GM23338 (cell line): ENCODE results near the gene MRS2.
"Not testable (repeated sequence)": the region's sequence is repeated elsewhere in the genome, so short reads cannot be mapped to it uniquely, and the experiment has no call there.

ENCODE experiments used
- CREB1 ChIP-seq: fragments of 250-450 bp; sonication (Bioruptor Pico); IDR thresholded peaks from 2 replicates; pipeline ENCODE4 v1.5.0; 2020; ENCODE audit warnings: low read depth, mild to moderate bottlenecking, moderate library complexity
- ETS1 ChIP-seq: IDR thresholded peaks from 2 replicates; pipeline ENCODE4 v1.6.1; 2016; ENCODE audit warnings: antibody characterized with exemption
- EZH2 ChIP-seq: fragments of 200-600 bp; sonication (generic); IDR thresholded peaks from one replicate; pipeline ENCODE4 v1.8.0; 2017; ENCODE audit warnings: antibody characterized with exemption, mild to moderate bottlenecking, low read depth; ENCODE audit not compliant: unreplicated experiment
- EZH2phosphoT487 ChIP-seq: fragments of 200-600 bp; sonication (generic); IDR thresholded peaks from one replicate; pipeline ENCODE4 v1.8.1; 2018; ENCODE audit warnings: antibody characterized with exemption; ENCODE audit not compliant: unreplicated experiment
- JUNB ChIP-seq: IDR thresholded peaks from one replicate; pipeline ENCODE4 v1.6.1; 2016; ENCODE audit warnings: antibody characterized with exemption; ENCODE audit not compliant: unreplicated experiment
- POLR2AphosphoS5 ChIP-seq: IDR thresholded peaks from 2 replicates; pipeline ENCODE4 v1.6.1; 2016; ENCODE audit warnings: antibody characterized with exemption, low read depth
- STAT1 ChIP-seq: IDR thresholded peaks from one replicate; pipeline ENCODE4 v1.6.1; 2016; ENCODE audit warnings: antibody characterized with exemption; ENCODE audit not compliant: unreplicated experiment
- TF ChIP-seq, protein P1 (sequence below), 2 experiments: fragments of 200-600 bp in 1 of 2; sonication (generic) in 1 of 2; conservative IDR thresholded peaks; 2 replicates each; pipeline versions ENCODE4 v1.5.1 to v1.6.1; 2016 to 2017; ENCODE audit warnings: antibody characterized with exemption in 2 of 2, low read depth in 2 of 2, mild to moderate bottlenecking in 2 of 2, moderate library complexity in 1 of 2
- TF ChIP-seq, protein P2 (sequence below): IDR thresholded peaks from one replicate; pipeline ENCODE4 v1.6.1; 2018; ENCODE audit warnings: antibody characterized with exemption; ENCODE audit not compliant: unreplicated experiment

GRCh38 chr6:24400045-24401039, 2.4 kb upstream of the MRS2 start:
- TF ChIP-seq, protein P1, sequence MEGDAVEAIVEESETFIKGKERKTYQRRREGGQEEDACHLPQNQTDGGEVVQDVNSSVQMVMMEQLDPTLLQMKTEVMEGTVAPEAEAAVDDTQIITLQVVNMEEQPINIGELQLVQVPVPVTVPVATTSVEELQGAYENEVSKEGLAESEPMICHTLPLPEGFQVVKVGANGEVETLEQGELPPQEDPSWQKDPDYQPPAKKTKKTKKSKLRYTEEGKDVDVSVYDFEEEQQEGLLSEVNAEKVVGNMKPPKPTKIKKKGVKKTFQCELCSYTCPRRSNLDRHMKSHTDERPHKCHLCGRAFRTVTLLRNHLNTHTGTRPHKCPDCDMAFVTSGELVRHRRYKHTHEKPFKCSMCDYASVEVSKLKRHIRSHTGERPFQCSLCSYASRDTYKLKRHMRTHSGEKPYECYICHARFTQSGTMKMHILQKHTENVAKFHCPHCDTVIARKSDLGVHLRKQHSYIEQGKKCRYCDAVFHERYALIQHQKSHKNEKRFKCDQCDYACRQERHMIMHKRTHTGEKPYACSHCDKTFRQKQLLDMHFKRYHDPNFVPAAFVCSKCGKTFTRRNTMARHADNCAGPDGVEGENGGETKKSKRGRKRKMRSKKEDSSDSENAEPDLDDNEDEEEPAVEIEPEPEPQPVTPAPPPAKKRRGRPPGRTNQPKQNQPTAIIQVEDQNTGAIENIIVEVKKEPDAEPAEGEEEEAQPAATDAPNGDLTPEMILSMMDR (conservative IDR thresholded peaks at IDR 0.05; ENCODE audit: low read depth in 2 of 2): not testable (repeated sequence)
- not testable (repeated sequence) for TF ChIP-seq CREB1, EZH2, EZH2phosphoT487, JUNB, STAT1
- TF ChIP-seq, protein P2, sequence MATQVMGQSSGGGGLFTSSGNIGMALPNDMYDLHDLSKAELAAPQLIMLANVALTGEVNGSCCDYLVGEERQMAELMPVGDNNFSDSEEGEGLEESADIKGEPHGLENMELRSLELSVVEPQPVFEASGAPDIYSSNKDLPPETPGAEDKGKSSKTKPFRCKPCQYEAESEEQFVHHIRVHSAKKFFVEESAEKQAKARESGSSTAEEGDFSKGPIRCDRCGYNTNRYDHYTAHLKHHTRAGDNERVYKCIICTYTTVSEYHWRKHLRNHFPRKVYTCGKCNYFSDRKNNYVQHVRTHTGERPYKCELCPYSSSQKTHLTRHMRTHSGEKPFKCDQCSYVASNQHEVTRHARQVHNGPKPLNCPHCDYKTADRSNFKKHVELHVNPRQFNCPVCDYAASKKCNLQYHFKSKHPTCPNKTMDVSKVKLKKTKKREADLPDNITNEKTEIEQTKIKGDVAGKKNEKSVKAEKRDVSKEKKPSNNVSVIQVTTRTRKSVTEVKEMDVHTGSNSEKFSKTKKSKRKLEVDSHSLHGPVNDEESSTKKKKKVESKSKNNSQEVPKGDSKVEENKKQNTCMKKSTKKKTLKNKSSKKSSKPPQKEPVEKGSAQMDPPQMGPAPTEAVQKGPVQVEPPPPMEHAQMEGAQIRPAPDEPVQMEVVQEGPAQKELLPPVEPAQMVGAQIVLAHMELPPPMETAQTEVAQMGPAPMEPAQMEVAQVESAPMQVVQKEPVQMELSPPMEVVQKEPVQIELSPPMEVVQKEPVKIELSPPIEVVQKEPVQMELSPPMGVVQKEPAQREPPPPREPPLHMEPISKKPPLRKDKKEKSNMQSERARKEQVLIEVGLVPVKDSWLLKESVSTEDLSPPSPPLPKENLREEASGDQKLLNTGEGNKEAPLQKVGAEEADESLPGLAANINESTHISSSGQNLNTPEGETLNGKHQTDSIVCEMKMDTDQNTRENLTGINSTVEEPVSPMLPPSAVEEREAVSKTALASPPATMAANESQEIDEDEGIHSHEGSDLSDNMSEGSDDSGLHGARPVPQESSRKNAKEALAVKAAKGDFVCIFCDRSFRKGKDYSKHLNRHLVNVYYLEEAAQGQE: not testable (repeated sequence)
- TF ChIP-seq ETS1 (0 out of 2 replicates have a peak, but pooled peaks have one; percentile 50), POLR2AphosphoS5 (0 out of 2 replicates have a peak, but pooled peaks have one; percentile 18)
